ENCODE results near the gene SNRNP35.

The SNRNP35 gene

DNA sequence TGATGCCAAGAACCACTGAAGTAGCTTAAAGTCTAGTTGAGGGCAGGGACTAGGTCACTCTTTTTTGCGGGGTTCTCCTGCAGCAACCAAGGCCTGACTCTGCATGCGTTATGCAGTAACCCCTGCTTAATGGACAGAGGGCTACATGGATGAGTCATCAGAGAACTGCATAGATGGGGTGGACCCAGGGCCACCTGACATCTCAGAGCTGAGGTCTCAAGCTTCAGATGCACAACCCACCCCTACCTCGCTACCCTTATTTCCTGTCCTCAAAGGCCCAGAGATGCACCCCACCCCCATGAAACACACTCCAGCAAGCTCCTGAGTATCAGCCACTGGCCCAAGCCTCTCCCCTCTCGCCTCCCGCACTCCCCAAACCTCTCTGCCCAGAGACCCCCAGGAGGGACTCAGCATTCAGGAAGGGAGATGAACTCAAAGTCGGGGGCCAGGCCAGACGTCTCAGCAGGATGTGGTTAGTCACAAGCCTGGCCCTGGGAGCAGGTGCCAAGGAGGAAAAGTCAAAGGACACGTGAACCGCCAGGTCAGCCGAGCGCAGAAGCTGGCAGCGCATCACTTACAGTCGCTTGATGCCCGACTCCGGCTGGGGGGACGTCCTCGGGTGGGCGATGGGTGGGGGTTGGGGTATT, 25.8 kb downstream of the SNRNP35 start:
- DNase-seq (ENCODE audit: low read depth in 1 of 2, low spot score in 1 of 2) = no peak
- Histone ChIP-seq H3K27me3 (ENCODE audit: insufficient read depth, poor library complexity, severe bottlenecking) (no peaks in the 10 kb centered on the region), H3K27ac (replicated peaks) (no peak overlapping the region), H3K4me3 (replicated peaks; ENCODE audit: insufficient read depth, low read length) (no peak overlapping the region)
- TF ChIP-seq GABPA (IDR thresholded peaks at IDR 0.05; ENCODE audit: low read depth) = no peak
- TF ChIP-seq, protein P1, sequence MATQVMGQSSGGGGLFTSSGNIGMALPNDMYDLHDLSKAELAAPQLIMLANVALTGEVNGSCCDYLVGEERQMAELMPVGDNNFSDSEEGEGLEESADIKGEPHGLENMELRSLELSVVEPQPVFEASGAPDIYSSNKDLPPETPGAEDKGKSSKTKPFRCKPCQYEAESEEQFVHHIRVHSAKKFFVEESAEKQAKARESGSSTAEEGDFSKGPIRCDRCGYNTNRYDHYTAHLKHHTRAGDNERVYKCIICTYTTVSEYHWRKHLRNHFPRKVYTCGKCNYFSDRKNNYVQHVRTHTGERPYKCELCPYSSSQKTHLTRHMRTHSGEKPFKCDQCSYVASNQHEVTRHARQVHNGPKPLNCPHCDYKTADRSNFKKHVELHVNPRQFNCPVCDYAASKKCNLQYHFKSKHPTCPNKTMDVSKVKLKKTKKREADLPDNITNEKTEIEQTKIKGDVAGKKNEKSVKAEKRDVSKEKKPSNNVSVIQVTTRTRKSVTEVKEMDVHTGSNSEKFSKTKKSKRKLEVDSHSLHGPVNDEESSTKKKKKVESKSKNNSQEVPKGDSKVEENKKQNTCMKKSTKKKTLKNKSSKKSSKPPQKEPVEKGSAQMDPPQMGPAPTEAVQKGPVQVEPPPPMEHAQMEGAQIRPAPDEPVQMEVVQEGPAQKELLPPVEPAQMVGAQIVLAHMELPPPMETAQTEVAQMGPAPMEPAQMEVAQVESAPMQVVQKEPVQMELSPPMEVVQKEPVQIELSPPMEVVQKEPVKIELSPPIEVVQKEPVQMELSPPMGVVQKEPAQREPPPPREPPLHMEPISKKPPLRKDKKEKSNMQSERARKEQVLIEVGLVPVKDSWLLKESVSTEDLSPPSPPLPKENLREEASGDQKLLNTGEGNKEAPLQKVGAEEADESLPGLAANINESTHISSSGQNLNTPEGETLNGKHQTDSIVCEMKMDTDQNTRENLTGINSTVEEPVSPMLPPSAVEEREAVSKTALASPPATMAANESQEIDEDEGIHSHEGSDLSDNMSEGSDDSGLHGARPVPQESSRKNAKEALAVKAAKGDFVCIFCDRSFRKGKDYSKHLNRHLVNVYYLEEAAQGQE (IDR thresholded peaks at IDR 0.05; ENCODE audit: insufficient replicate concordance, low read depth) = no peak
- no peak for TF ChIP-seq POLR2AphosphoS5 (IDR thresholded peaks at IDR 0.05; ENCODE audit: low read depth)
- TF ChIP-seq SPI1 (IDR thresholded peaks at IDR 0.05; ENCODE audit: borderline replicate concordance, low read depth) = no peak
- TF ChIP-seq, protein P2, sequence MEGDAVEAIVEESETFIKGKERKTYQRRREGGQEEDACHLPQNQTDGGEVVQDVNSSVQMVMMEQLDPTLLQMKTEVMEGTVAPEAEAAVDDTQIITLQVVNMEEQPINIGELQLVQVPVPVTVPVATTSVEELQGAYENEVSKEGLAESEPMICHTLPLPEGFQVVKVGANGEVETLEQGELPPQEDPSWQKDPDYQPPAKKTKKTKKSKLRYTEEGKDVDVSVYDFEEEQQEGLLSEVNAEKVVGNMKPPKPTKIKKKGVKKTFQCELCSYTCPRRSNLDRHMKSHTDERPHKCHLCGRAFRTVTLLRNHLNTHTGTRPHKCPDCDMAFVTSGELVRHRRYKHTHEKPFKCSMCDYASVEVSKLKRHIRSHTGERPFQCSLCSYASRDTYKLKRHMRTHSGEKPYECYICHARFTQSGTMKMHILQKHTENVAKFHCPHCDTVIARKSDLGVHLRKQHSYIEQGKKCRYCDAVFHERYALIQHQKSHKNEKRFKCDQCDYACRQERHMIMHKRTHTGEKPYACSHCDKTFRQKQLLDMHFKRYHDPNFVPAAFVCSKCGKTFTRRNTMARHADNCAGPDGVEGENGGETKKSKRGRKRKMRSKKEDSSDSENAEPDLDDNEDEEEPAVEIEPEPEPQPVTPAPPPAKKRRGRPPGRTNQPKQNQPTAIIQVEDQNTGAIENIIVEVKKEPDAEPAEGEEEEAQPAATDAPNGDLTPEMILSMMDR (IDR thresholded peaks at IDR 0.05; ENCODE audit: insufficient read depth, low read length) = no peak

DNA sequence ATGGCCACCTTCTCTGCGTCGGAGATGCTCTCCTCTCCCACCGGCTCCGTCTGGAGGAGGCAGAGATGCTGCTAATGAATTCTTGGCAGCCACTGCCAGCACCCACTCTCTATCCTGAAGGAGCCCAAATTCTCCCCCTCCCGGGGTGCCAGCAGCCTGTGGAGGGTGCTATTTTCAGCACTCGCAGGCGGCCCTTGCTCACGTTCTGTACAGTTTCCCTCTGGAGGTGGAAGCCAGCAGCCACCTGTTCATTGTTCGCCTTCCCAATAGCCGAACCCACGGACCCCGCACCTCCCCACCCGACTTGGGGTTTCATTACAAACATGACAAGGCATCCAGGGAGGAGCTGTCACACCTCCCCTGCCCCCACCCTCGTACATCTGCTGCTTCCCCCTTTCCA, 27.8 kb downstream of the SNRNP35 start:
- Histone ChIP-seq H3K4me3 (replicated peaks; ENCODE audit: insufficient read depth, low read length) (no peak overlapping the region), H3K27me3 (ENCODE audit: insufficient read depth, poor library complexity, severe bottlenecking) (no peaks in the 10 kb centered on the region), H3K27ac (replicated peaks) (no peak overlapping the region)
- no peak for DNase-seq (ENCODE audit: low read depth in 1 of 2, low spot score in 1 of 2)
- no peak for TF ChIP-seq SPI1 (IDR thresholded peaks at IDR 0.05; ENCODE audit: borderline replicate concordance, low read depth)
- no peak for TF ChIP-seq POLR2AphosphoS5 (IDR thresholded peaks at IDR 0.05; ENCODE audit: low read depth)
- no peak for TF ChIP-seq GABPA (IDR thresholded peaks at IDR 0.05; ENCODE audit: low read depth)
- TF ChIP-seq, protein P2 (IDR thresholded peaks at IDR 0.05; ENCODE audit: insufficient read depth, low read length) = no peak
- TF ChIP-seq, protein P1 (IDR thresholded peaks at IDR 0.05; ENCODE audit: insufficient replicate concordance, low read depth) = no peak

DNA sequence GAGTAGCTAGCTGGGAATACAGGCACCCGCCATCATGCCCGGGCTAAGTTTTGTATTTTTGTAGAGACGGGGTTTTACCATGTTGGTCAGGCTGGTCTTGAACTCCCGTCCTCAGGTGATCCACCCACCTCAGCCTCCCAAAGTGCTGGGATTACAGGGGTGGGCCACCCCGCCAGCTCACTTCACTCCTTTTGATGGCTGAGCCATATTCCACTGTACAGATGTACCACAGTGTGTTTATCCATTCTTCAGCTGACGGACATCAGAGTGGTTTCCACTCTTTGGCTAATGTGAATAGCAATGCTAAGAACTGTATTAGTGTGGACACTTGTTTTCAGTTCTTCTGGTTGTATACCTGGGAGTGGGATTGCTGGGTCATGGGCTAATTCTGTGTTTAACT, 29.5 kb downstream of the SNRNP35 start:
- TF ChIP-seq, protein P2 (IDR thresholded peaks at IDR 0.05; ENCODE audit: insufficient read depth, low read length) = no peak
- TF ChIP-seq GABPA (IDR thresholded peaks at IDR 0.05; ENCODE audit: low read depth) = no peak
- TF ChIP-seq, protein P1 (IDR thresholded peaks at IDR 0.05; ENCODE audit: insufficient replicate concordance, low read depth) = no peak
- no peak for DNase-seq (ENCODE audit: low read depth in 1 of 2, low spot score in 1 of 2)

More for the DNA sequence above, 29.5 kb downstream of the SNRNP35 start:
- H3K4me3 ChIP-seq (replicated peaks; ENCODE audit: insufficient read depth, low read length) = no peak overlapping the region
- no peaks in the 10 kb centered on the region for H3K27me3 ChIP-seq (ENCODE audit: insufficient read depth, poor library complexity, severe bottlenecking)
- H3K27ac ChIP-seq (replicated peaks) = no peak overlapping the region
